Suprapubic skin (tissue), 3 donors: ENCODE data around the gene TEX38.

Experiments used
- EP300 ChIP-seq: sonication (generic); formaldehyde crosslinking; IDR thresholded peaks from one replicate; pipeline ENCODE4 v1.6.1; 2017; ENCODE audit warnings: antibody characterized with exemption
- POLR2A ChIP-seq, 2 donors: fragments of 450-650 bp; IDR thresholded peaks; one replicate each; pipeline ENCODE4 v1.6.1; 2017; ENCODE audit warnings: antibody characterized with exemption in 2 of 2, mild to moderate bottlenecking in 2 of 2, moderate library complexity in 2 of 2
- TF ChIP-seq, protein P1 (sequence below), 2 donors: fragments of 200-600 bp in 1 of 2; fragments of 450-650 bp in 1 of 2; sonication (generic) in 1 of 2; IDR thresholded peaks; one replicate each; pipeline ENCODE4 v1.5.1; 2016 to 2019; ENCODE audit warnings: antibody characterized with exemption in 2 of 2, mild to moderate bottlenecking in 1 of 2, moderate library complexity in 1 of 2

GRCh38 chr1:46708121-46708520 is 36.5 kb downstream of the TEX38 start:
- TF ChIP-seq, protein P1, sequence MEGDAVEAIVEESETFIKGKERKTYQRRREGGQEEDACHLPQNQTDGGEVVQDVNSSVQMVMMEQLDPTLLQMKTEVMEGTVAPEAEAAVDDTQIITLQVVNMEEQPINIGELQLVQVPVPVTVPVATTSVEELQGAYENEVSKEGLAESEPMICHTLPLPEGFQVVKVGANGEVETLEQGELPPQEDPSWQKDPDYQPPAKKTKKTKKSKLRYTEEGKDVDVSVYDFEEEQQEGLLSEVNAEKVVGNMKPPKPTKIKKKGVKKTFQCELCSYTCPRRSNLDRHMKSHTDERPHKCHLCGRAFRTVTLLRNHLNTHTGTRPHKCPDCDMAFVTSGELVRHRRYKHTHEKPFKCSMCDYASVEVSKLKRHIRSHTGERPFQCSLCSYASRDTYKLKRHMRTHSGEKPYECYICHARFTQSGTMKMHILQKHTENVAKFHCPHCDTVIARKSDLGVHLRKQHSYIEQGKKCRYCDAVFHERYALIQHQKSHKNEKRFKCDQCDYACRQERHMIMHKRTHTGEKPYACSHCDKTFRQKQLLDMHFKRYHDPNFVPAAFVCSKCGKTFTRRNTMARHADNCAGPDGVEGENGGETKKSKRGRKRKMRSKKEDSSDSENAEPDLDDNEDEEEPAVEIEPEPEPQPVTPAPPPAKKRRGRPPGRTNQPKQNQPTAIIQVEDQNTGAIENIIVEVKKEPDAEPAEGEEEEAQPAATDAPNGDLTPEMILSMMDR (IDR thresholded peaks at IDR 0.05), result no peak
- no peak for TF ChIP-seq POLR2A (IDR thresholded peaks at IDR 0.05)
- no peak for TF ChIP-seq EP300
